NCI-H1105 (cell line): ENCODE measurements around the gene PNPLA2.

Source experiments
- DNase-seq: peaks from one replicate; lab custom pipeline; 2025; lab: John Stamatoyannopoulos, UW

The PNPLA2 gene, protein sequence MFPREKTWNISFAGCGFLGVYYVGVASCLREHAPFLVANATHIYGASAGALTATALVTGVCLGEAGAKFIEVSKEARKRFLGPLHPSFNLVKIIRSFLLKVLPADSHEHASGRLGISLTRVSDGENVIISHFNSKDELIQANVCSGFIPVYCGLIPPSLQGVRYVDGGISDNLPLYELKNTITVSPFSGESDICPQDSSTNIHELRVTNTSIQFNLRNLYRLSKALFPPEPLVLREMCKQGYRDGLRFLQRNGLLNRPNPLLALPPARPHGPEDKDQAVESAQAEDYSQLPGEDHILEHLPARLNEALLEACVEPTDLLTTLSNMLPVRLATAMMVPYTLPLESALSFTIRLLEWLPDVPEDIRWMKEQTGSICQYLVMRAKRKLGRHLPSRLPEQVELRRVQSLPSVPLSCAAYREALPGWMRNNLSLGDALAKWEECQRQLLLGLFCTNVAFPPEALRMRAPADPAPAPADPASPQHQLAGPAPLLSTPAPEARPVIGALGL

DNA sequence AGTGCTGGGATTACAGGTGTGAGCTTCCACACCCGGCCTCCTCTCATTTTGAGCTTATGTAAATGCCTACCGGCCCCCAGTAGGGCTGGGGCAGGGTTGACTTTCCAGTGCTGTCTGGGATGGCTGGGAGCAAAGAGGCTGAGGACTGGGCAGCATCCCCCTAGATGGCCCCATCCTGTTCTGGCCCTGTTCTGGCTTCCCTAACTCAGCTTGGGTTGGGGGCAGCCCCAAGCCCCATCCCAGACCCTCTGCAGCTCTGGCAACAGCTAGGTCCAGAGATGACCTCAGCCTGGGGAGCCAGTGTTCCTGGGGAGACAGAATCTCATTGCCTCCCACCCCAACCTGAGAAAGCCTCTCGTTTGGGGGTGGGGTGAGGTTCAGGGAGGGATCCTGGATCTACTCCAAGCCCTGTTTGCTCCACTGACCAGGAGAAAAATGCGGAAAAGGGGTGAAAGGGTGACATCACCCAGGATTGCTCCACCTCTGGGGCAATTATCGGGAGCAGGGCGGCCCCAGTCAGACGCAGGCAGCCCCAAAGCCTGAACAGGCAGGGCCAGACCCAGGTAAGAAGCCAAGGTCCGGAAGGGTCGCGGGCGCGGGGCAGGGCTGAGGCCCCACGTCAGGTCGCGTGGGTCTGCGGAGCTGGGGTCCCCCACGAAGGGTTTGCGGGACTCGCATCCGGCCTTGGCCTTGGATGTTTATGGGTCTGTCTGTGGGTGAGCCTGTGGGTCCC lies at the start of gene PNPLA2:
PNPLA2 (plus strand) TSS at position 519 of the 733 bp plus-strand sequence. CDS start 805 bp downstream, outside the sequence.
- no peak for DNase-seq

GRCh38 chr11:769887-770641 lies 48.6 kb upstream of the PNPLA2 start:
- DNase-seq = no peak

DNA sequence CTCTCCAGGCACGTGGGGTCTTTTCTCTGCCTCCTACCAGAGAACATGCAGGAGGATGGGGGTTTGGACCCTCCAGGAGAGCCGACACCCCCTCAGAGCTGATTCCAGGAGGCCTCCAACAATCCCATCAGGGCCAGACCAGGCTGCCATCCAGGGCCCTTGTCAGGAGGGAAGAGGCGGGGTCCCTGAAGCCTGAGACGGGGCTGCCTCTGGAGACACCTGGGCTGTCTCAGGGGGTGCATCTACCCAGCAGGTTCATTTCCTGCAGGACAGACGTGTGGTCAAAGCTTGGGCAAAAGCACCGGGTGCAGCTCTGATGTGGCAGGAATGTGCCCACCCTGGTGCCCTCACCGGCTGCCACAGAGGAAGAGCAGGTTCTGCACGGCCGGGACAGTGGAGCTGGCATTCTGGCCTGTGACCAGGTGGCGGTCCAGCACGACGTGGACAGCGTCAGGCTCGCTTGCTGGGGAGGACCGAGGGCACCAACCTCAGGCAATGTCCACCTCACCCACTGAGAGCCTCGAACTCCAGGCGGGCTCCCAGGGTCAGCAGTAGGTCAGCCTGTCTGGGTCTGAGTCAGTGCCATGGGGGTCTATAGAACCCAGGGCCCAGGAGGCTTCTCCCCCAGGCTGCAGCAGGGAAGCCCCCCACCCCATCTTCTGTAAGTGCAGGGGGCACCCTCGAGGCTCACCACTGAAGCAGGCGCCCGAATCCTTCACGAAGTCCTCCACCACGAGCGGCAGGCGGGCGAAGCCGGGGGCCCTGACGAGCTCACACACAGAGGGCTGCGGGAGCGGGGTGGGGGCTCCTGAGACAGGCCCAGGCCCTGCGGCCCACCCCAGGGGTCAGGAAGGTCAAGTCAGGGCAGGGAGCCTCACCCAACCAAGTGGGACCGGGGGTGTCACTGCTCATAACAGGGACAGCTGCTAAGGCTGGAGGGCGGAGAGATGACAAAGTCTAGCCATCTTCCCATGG lies 47.8 kb upstream of the PNPLA2 start:
- no peak for DNase-seq

- DNase-seq = no peak
Observed at GRCh38 chr11:771617-772204, 47.0 kb upstream of the PNPLA2 start.

DNA sequence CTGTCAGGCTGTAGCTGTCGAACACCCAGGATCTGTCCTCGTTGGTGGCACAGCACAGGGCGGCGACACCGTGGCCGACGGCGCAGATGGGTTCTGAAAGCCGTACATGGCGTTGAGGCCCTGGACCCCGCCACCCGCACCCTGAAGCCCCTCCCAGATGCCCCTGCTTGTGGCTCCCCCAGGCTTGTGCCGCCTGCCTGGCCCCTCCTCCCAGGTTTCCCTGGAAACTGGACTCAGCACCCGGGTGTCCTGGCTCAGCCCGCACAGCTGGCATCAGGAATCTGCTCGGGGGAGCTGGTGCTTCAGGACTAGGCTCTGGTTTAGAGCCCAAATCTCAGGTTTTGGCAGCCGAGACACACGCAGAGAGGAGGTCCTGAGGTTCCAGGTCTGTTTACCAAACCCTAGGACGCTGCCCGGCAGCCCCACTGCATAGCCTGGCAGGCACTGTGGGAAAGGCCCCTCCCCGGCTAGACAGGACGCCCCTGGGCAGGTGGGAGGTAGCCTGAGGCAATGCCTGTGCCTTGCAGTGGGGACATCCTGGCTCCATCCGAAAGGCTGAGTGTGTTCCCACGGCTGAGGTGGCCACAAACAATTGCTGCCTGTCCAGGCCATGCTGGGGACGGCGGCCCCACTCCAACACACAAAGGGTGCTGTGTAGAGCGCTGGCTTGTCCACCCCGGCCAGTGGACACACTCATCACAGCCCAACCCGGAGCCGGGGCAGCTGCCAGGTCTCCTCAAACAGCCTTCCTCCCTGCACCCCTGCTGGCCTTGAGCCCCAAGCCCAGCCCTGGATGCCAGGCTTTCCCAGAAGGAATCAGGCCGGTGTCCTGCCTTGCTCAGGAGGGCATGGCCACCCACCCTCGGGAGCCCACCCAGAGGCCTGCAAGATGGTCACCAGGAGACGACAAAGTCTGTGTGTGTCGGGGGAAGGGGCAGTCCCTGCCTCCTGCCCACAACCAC lies 46.0 kb upstream of the PNPLA2 start:
- DNase-seq = no peak

DNA sequence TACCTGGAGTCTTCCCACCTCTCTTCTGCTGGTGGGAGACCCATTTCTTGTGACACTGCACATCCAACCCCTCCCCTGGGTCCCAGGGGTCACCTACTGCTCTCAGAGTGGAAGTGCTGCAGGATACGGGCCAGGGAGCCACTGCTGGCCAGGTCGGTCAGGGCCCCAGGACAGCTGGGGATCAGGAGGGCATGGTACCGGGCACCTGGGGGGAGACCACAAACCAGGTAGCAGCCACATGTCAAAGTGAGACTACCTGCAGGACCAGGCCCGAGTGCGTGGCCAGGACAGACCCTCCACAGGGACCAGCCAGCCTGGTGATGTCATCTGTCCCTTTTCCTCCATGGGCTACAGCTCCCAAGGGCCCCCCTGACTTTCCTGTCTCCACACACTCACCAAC lies 45.3 kb upstream of the PNPLA2 start:
- DNase-seq = no peak

DNA sequence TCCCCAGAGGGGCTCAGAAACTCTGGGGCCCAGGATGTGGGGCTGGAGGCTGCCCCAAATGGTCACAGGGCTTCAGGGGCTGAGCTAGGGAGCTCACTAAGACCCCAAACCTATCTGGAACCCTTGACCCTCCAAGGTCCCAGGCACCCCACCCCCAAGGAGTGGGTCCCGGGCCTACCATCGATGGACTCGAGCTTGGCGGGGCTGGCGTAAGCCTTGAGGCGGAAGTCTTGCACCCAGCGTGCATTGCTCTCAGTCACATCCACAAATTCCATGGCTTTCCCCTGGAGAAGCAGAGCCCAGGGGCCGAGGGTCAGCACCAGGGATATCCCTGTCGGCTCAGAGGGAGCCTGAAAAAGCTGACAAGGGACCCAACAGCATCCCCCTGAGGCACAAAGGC lies 44.9 kb upstream of the PNPLA2 start:
- DNase-seq = no peak

DNA sequence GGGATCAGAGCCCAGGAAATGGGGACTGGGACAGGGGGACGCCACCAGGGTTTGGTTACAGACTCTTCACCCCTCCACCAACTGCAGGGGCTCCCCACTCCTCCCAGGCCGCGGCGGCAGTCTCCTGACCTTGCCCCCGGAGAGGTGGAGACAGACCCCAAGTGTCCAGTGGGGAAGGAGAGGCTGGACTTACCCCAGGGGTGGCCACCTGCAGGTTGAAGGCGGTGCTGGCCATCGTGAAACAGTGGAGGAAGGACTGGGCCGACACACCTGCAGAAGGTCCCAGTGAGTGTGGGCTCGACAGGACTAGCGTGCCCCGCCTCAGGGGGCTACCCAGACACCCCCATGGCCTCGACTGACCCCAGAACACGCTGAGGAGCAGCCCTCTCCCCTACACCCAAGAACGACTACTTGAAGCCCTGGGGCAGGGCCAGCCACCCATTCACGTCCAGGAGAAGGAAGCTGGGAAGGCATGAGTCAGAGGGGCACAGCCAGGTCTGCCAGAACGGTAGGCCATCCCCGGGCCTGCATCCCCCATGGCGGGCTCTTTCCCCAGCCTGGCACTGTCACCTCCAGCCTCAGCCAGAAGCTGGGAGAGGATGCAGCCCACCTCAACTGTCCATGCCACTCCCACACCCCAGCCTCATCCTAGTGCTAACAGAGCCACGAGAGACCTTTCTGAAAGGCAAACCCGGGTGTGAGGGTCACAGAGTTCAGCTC lies 43.7 kb upstream of the PNPLA2 start:
- DNase-seq = no peak

DNA sequence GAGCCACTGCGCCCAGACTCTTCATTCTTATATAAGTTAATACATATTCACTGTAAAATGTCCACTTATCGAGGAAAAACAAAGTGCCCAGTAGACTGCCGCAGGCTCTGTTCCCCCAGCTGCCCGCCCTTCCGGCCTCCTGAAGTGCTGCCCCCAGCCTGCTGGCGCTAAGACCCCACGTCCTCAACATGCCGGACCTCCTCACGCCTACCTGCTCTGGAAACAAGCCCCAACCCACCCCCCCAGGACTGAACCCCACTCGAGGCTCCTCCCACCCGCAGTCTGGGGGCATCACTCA lies 42.5 kb upstream of the PNPLA2 start:
- DNase-seq = no peak

- peak; percentile 38 for DNase-seq
Observed at GRCh38 chr11:776561-777287, 42.0 kb upstream of the PNPLA2 start.

DNA sequence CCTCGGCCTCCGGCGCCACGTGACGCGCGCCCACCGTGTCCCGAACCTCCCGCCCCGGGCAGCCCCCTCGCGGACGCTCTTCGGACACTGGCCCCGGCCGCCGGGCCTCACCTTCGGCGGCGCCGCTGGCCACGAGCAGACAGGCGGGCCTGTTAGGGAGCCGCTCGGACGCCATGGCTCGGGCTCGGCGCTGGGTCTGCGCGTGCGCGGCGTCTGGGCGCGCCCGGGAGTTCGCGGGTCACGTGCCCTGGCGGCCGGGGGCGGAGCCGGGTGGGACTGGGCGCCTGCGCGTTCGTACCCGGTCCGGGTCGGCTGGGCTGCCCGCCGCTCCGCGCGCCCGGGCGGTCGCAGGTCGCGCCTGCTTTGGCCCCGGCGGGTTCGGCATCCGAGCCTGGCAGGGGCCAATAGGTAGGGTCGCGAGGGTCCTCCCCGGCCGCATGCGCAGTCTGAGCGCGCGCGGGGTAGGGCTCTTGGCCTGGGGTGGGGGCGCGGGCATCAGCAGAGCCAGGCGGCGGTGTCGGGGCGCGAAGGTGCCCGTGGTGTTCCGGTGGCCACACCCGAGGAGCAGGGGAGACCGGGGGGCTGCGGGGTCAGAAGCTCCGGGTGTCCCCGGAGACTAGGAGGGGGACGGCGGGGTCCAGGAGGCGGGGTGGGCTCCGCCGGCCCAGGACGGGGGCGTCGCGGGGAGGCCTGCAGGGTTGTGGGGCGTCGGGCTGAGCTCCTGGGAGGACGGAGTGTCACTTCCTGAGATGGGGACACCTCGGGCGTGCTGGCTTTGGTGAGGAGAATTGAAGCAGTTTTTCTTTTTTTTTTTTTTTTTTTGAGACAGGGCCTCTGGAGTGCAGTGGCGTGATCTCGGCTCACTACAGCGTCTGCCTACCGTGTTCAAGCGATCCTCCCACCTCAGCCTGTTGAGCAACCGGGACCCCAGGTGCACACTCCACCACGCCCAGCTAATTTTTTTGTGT lies 41.1 kb upstream of the PNPLA2 start, which contains the start of gene GATD1:
GATD1 (minus strand) TSS at position 200 of the 968 bp plus-strand sequence; CDS start at position 175, 25 bp downstream.
- DNase-seq = peak; percentile 81

- DNase-seq = no peak
Observed at GRCh38 chr11:778976-779954, 39.4 kb upstream of the PNPLA2 start.

GRCh38 chr11:779955-780532 lies 38.7 kb upstream of the PNPLA2 start:
- no peak for DNase-seq

DNA sequence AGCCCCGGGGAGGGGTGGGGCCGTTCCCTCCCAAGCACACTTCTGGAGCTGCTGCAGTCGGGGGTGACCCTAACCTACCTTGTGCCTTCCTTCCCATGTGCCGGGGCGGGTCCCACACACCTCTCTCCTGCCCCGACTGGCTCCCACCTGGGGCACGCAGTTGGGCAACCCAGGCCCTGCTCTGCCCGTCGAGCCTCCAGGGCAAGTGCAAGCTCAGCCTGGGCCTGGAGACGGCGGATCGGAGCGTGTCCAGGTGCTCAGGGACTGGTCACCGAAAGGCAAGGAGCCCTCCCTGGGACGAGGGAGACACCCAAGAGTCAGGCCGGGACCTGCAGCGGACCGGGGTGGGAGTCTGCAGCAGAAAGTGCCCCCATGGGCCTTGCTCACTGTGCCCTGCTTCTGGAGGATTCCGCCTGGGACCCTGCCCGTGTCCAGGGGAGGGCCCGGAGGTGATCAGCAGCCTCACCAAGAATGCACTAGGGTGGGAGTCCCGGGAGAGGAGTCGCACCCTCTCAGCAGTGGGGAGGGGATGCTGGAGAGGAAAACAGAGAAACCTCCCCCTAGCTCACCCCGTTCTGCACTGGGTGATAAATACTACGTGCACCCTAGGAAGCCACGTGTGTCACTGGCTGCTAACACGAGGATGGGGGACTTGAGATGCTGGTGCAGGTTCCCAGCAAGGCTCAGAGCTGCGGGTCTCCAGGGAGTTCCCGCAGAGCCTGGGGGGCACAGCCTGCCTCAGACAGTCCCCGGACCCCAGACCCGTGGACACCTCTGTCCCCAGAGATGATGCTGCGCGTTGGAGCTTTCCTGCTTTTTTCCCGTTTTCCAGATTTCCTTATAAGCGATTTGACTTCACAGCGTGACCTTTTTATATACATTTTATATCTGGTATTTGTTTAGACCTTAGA lies 36.2 kb upstream of the PNPLA2 start:
- no peak for DNase-seq
